Neural cell (in vitro differentiated cells): Measurements from ENCODE around the gene MORC3. TPM values are rescaled to one million over a fixed set of nuclear protein-coding genes. Genes with fewer than 3 reads are reported as not detected.

ENCODE experiments used
- H2AFZ ChIP-seq: fragments of 200-600, 300-800 bp; sonication (generic), shearing (Covaris generic); 2 replicates; pipeline ENCODE4 v1.6.0; 2014; ENCODE audit warnings: low read depth, mild to moderate bottlenecking, antibody characterized with exemption, low read length, moderate library complexity
- H3F3A ChIP-seq: fragments of 200-600 bp; shearing (Covaris generic); 2 replicates; pipeline ENCODE4 v1.6.1; 2016; ENCODE audit warnings: mild to moderate bottlenecking, moderate library complexity, mixed read lengths, antibody characterized with exemption, low read length; ENCODE audit not compliant: insufficient read depth, poor library complexity, severe bottlenecking
- H3K27ac ChIP-seq: fragments of 200-600, 300-800 bp; sonication (generic), shearing (Covaris generic); 2 replicates; pipeline ENCODE4 v1.5.1; 2014; ENCODE audit warnings: mild to moderate bottlenecking, low read length, moderate library complexity
- H3K27me3 ChIP-seq: fragments of 300-800, 200-600 bp; sonication (generic), shearing (Covaris generic); 2 replicates; pipeline ENCODE4 v1.6.0; 2014; ENCODE audit warnings: mild to moderate bottlenecking, low read depth, low read length, moderate library complexity; ENCODE audit not compliant: insufficient read depth
- H3K36me3 ChIP-seq: fragments of 300-800, 200-600 bp; sonication (generic), shearing (Covaris generic); 2 replicates; pipeline ENCODE4 v1.5.1; 2014; ENCODE audit warnings: mild to moderate bottlenecking, antibody characterized with exemption, low read length, moderate library complexity; ENCODE audit not compliant: insufficient read depth
- H3K4me2 ChIP-seq: fragments of 300-800, 200-600 bp; sonication (generic), shearing (Covaris generic); 2 replicates; pipeline ENCODE4 v1.6.0; 2014; ENCODE audit warnings: mild to moderate bottlenecking, low read length
- H3K4me3 ChIP-seq: fragments of 300-800, 200-600 bp; sonication (generic), shearing (Covaris generic); 2 replicates; pipeline ENCODE4 v1.5.1; 2014; ENCODE audit warnings: mild to moderate bottlenecking, low read length, moderate library complexity
- H3K79me2 ChIP-seq: fragments of 200-600 bp; shearing (Covaris generic); replicated peaks from 2 replicates; pipeline ENCODE4 v1.6.0; 2014; ENCODE audit warnings: mild to moderate bottlenecking, low read length, moderate library complexity; ENCODE audit not compliant: insufficient read depth
- H3K9ac ChIP-seq: fragments of 300-800, 200-600 bp; sonication (generic), shearing (Covaris generic); 2 replicates; pipeline ENCODE4 v1.6.1; 2016; ENCODE audit warnings: mild to moderate bottlenecking, low read length, mixed read lengths
- H3K9me2 ChIP-seq: fragments of 200-600 bp; shearing (Covaris generic); 2 replicates; pipeline ENCODE4 v1.6.1; 2016; ENCODE audit warnings: mild to moderate bottlenecking, low read length, mixed read lengths; ENCODE audit not compliant: insufficient read depth
- H3K9me3 ChIP-seq: fragments of 200-600, 300-800 bp; sonication (generic), shearing (Covaris generic); 2 replicates; pipeline ENCODE4 v1.6.1; 2016; ENCODE audit warnings: mild to moderate bottlenecking, mixed run types, low read length, moderate library complexity, mixed read lengths
- H4K20me1 ChIP-seq: fragments of 200-600 bp; shearing (Covaris generic); 2 replicates; pipeline ENCODE4 v1.6.1; 2016; ENCODE audit warnings: mild to moderate bottlenecking, mixed run types; ENCODE audit not compliant: insufficient read depth
- CTCF ChIP-seq: fragments of 450-650 bp; IDR thresholded peaks from 2 replicates; pipeline ENCODE4 v1.5.1; 2014; ENCODE audit warnings: antibody characterized with exemption, mild to moderate bottlenecking, moderate library complexity; ENCODE audit not compliant: poor library complexity, severe bottlenecking
- EP300 ChIP-seq: fragments of 450-650 bp; conservative IDR thresholded peaks from 2 replicates; pipeline ENCODE4 v1.6.1; 2014; ENCODE audit warnings: antibody characterized with exemption, mild to moderate bottlenecking, moderate library complexity; ENCODE audit not compliant: poor library complexity, severe bottlenecking
- EZH2 ChIP-seq: fragments of 200-600, 300-800 bp; shearing (Covaris generic), sonication (generic); IDR thresholded peaks from 2 replicates; pipeline ENCODE4 v1.6.1; 2014; ENCODE audit warnings: antibody characterized with exemption, low read length, borderline replicate concordance, mild to moderate bottlenecking; ENCODE audit not compliant: insufficient read depth, poor library complexity, severe bottlenecking
- MXI1 ChIP-seq: fragments of 450-650 bp; conservative IDR thresholded peaks from 2 replicates; pipeline ENCODE4 v1.6.1; 2014; ENCODE audit warnings: antibody characterized with exemption, mild to moderate bottlenecking; ENCODE audit not compliant: poor library complexity, severe bottlenecking
- POLR2AphosphoS5 ChIP-seq: IDR thresholded peaks from 2 replicates; pipeline ENCODE4 v1.6.1; 2012
- RAD21 ChIP-seq: fragments of 450-650 bp; conservative IDR thresholded peaks from 2 replicates; pipeline ENCODE4 v1.6.1; 2014; ENCODE audit warnings: antibody characterized with exemption, mild to moderate bottlenecking, moderate library complexity
- REST ChIP-seq: IDR thresholded peaks from 2 replicates; pipeline ENCODE4 v1.6.1; 2012; ENCODE audit warnings: borderline replicate concordance
- SMC3 ChIP-seq: fragments of 450-650 bp; conservative IDR thresholded peaks from 2 replicates; pipeline ENCODE4 v1.6.1; 2014; ENCODE audit warnings: antibody characterized with exemption, mild to moderate bottlenecking, moderate library complexity; ENCODE audit not compliant: poor library complexity
- TAF1 ChIP-seq: IDR thresholded peaks from 2 replicates; pipeline ENCODE4 v1.6.1; 2012; ENCODE audit warnings: low read depth
- polyA plus RNA-seq: library from polyadenylated mRNA; depleted of rRNA; stranded (reverse); fragments of >200 nt; gene quantifications from 2 replicates; pipeline ENCODE4 v1.2.3, GENCODE V29; 2014

The MORC3 gene
- polyA plus RNA-seq, 1 donor from 2014 or later = 65.4 TPM

DNA sequence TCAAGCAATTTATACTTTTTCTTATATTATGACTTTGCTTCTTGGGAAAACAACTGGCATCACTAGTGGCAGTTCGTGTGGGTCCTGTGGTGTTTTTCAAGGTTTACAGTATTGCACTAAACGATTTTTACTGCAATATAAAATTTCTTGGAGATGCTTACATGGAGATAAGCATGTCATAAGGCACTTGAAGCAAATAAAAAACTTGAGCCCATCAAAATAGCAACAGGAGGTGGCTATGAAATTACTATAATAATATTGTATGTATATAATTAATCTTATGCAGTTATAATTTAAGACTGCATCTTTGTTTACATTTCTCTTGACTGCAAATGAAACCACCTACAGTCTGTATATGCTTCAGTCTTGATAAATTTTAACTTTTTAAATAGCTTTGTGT is 35.9 kb downstream of the MORC3 start:
- Histone ChIP-seq H3K9me2 (no peaks in the 10 kb centered on the region), H2AFZ (no peak overlapping the region), H3K4me2 (no peak overlapping the region), H3F3A (no peaks in the 10 kb centered on the region), H3K4me3 (no peak overlapping the region), H3K27ac (no peak overlapping the region), H3K27me3 (no peaks in the 10 kb centered on the region), H3K36me3 (peaks cover 12% of the 10 kb centered on the region), H4K20me1 (no peaks in the 10 kb centered on the region), H3K9ac (no peak overlapping the region), H3K79me2 (no peaks in the 10 kb centered on the region), H3K9me3 (no peaks in the 10 kb centered on the region)
- TF ChIP-seq TAF1 (no peak), EZH2 (no peak), RAD21 (no peak), MXI1 (no peak), POLR2AphosphoS5 (no peak), EP300 (no peak)

GRCh38 chr21:36359185-36359584 is 39.2 kb downstream of the MORC3 start:
- no peak overlapping the region for H3K27ac ChIP-seq
- H3K4me2 ChIP-seq = no peak overlapping the region
- no peaks in the 10 kb centered on the region for H3K27me3 ChIP-seq
- no peaks in the 10 kb centered on the region for H4K20me1 ChIP-seq
- no peak overlapping the region for H3K4me3 ChIP-seq
- no peak for TF ChIP-seq CTCF
- TF ChIP-seq POLR2AphosphoS5 = no peak
- TF ChIP-seq RAD21 = no peak
- no peak for TF ChIP-seq TAF1
- no peak for TF ChIP-seq REST
- no peak for TF ChIP-seq EZH2
- TF ChIP-seq SMC3 = no peak
- TF ChIP-seq EP300 = no peak
- no peak for TF ChIP-seq MXI1
- no peaks in the 10 kb centered on the region for H3K36me3 ChIP-seq
- no peak overlapping the region for H2AFZ ChIP-seq
- H3K9me3 ChIP-seq = no peaks in the 10 kb centered on the region
- no peaks in the 10 kb centered on the region for H3K79me2 ChIP-seq
- no peak overlapping the region for H3K9ac ChIP-seq
- H3F3A ChIP-seq = no peaks in the 10 kb centered on the region
- H3K9me2 ChIP-seq = no peaks in the 10 kb centered on the region
